Ovary (tissue), 3 donors: ENCODE results near the gene SPTSSB.

Source experiments
- CTCF ChIP-seq, 3 donors: fragments of 450-650 bp in 2 of 3; fragments of 200-600 bp in 1 of 3; IDR thresholded peaks; one replicate each; pipeline versions ENCODE4 v1.5.1 to v1.8.0; 2016 to 2022; ENCODE audit warnings: antibody characterized with exemption in 3 of 3, mild to moderate bottlenecking in 1 of 3
- POLR2A ChIP-seq: fragments of 450-650 bp; IDR thresholded peaks from one replicate; pipeline ENCODE4 v1.6.1; 2017; ENCODE audit warnings: antibody characterized with exemption, mild to moderate bottlenecking, moderate library complexity
- donor health status: DM: no; HTN: no; CAD: no.

GRCh38 chr3:161305095-161305991 lies 66.0 kb downstream of the SPTSSB start:
- no peak for TF ChIP-seq CTCF (IDR thresholded peaks at IDR 0.05)
- TF ChIP-seq POLR2A: no peak
